GM12878 (cell line): ENCODE results near the gene POU4F3. TPM values are rescaled to one million over a fixed set of nuclear protein-coding genes. Genes with fewer than 3 reads are reported as not detected.

ENCODE experiments used
- ESRRA ChIP-seq: IDR thresholded peaks from 2 replicates; pipeline ENCODE4 v1.6.1; 2012; ENCODE audit warnings: mild to moderate bottlenecking, low read length, improper control_type of control experiment
- ETV6 ChIP-seq, 2 experiments: fragments of 450-650 bp in 1 of 2; IDR thresholded peaks in 1 of 2; conservative IDR thresholded peaks in 1 of 2; 2 replicates each; pipeline ENCODE4 v1.6.1; 2014; ENCODE audit warnings: antibody characterized with exemption in 1 of 2, borderline replicate concordance in 1 of 2, low read depth in 1 of 2, mild to moderate bottlenecking in 1 of 2, moderate library complexity in 1 of 2
- HDAC2 ChIP-seq: fragments of 200-600 bp; sonication (generic); IDR thresholded peaks from 2 replicates; pipeline ENCODE4 v1.6.1; 2017
- JUNB ChIP-seq: IDR thresholded peaks from 2 replicates; pipeline ENCODE4 v1.6.1; 2016; ENCODE audit warnings: antibody characterized with exemption, mild to moderate bottlenecking
- KDM1A ChIP-seq: fragments of 200-600 bp; sonication (generic); IDR thresholded peaks from 2 replicates; pipeline ENCODE4 v1.6.1; 2016; ENCODE audit warnings: borderline replicate concordance
- RAD51 ChIP-seq: fragments of 450-650 bp; IDR thresholded peaks from 2 replicates; pipeline ENCODE4 v1.6.1; 2016; ENCODE audit warnings: moderate library complexity, mild to moderate bottlenecking, inconsistent platforms
- RELB ChIP-seq: fragments of 450-650 bp; IDR thresholded peaks from 2 replicates; pipeline ENCODE4 v1.6.1; 2017; ENCODE audit warnings: low read depth, mild to moderate bottlenecking, moderate library complexity
- REST ChIP-seq: IDR thresholded peaks from 2 replicates; pipeline ENCODE4 v1.6.1; 2012; ENCODE audit warnings: mild to moderate bottlenecking, low read depth, low read length
- STAT1 ChIP-seq: fragments of 450-650 bp; conservative IDR thresholded peaks from 2 replicates; pipeline ENCODE4 v1.6.1; 2014; ENCODE audit warnings: antibody characterized with exemption, mild to moderate bottlenecking
- SUPT20H ChIP-seq: IDR thresholded peaks from 2 replicates; pipeline ENCODE4 v1.6.1; 2011; ENCODE audit warnings: low read depth, mild to moderate bottlenecking, low read length, moderate library complexity, borderline replicate concordance; ENCODE audit not compliant: control insufficient read depth
- polyA plus RNA-seq, 11 experiments: library from polyadenylated mRNA; depleted of rRNA in 4 of 11; unstranded in 6 of 11; stranded (reverse) in 5 of 11; fragments of >200 nt; fragmentation: Nextera tagmentation in 4 of 11; fragmentation: Illumina TruSeq in 1 of 11; extraction: Ambion mirVana in 4 of 11; extraction: Trizol in 1 of 11; gene quantifications; 1 replicate in 1 of 11; 2 replicates in 10 of 11; pipeline versions ENCODE4 v1.2.1 to v1.2.3, GENCODE V29; 2011 to 2016; ENCODE audit warnings: inconsistent platforms in 2 of 11, missing spikeins in 2 of 11, low read depth in 1 of 11
- total RNA-seq, 4 experiments: library from RNA; depleted of rRNA in 3 of 4; stranded (reverse); fragments of >200 nt in 3 of 4; fragmentation: Illumina TruSeq in 1 of 4; extraction: Trizol in 1 of 4; gene quantifications; 2 replicates each; pipeline versions ENCODE4 v1.2.1 to v1.2.3, GENCODE V29; 2013 to 2021

The POU4F3 gene
- total and polyA plus RNA-seq, 10 of the 15 experiments (the other 5 are each of a cell fraction or from before 2014, with no cell fraction given), result 0.03 to 0.19 (median 0.08) TPM; not detected in 5

- no peak for TF ChIP-seq REST
- no peak for TF ChIP-seq ETV6 (conservative IDR thresholded peaks at IDR 0.05 in 1 of 2, IDR thresholded peaks at IDR 0.05 in 1 of 2; ENCODE audit: borderline replicate concordance in 1 of 2, low read depth in 1 of 2)
- TF ChIP-seq STAT1, result no peak
- TF ChIP-seq RAD51, result no peak
- no peak for TF ChIP-seq RELB
- TF ChIP-seq ESRRA, result no peak
- no peak for TF ChIP-seq KDM1A
- TF ChIP-seq JUNB, result no peak
- TF ChIP-seq SUPT20H, result no peak
- no peak for TF ChIP-seq HDAC2
Observed at GRCh38 chr5:146310540-146310939, 28.1 kb upstream of the POU4F3 start (continued).
